Activated CD4-positive, alpha-beta T cell treated with anti-CD3 and anti-CD28 coated beads, Interleukin-2, Interleukin-4, amounts not matched to agents 100 ng/mL and 50 ng/mL, durations not matched to agents 16 hours and 8 hours (primary cell): ENCODE measurements around the gene NDUFB7.
"Not testable (repeated sequence)": the region's sequence is repeated elsewhere in the genome, so short reads cannot be mapped to it uniquely, and the experiment has no call there.

Experiments
- DNase-seq: peaks from one replicate; pipeline ENCODE4 v3.0.0-alpha.2; 2020; ENCODE audit warnings: low spot score

Gene NDUFB7

GRCh38 chr19:14571695-14572490, at the start of gene NDUFB7:
TSS of gene NDUFB7 (minus strand) at chr19:14572066. CDS start at chr19:14572000, 66 bp downstream.
- DNase-seq, result peak; percentile 96

GRCh38 chr19:14619404-14619803, 47.5 kb upstream of the NDUFB7 start:
- no peak for DNase-seq

GRCh38 chr19:14616407-14616806, 44.5 kb upstream of the NDUFB7 start:
- no peak for DNase-seq

GRCh38 chr19:14615623-14616022, 43.8 kb upstream of the NDUFB7 start:
- DNase-seq, result no peak

GRCh38 chr19:14614099-14614412, 42.2 kb upstream of the NDUFB7 start:
- no peak for DNase-seq

GRCh38 chr19:14613399-14614098, 41.7 kb upstream of the NDUFB7 start:
- DNase-seq, result not testable (repeated sequence)

- DNase-seq, result no peak
Measured at GRCh38 chr19:14612657-14613056, 40.8 kb upstream of the NDUFB7 start.

GRCh38 chr19:14612242-14612641, 40.4 kb upstream of the NDUFB7 start:
- not testable (repeated sequence) for DNase-seq

- DNase-seq, result no peak
Measured at GRCh38 chr19:14611051-14611450, 39.2 kb upstream of the NDUFB7 start.

GRCh38 chr19:14606627-14607026, 34.8 kb upstream of the NDUFB7 start:
- no peak for DNase-seq

GRCh38 chr19:14603990-14604387, 32.1 kb upstream of the NDUFB7 start:
- no peak for DNase-seq

GRCh38 chr19:14599548-14600147, 27.8 kb upstream of the NDUFB7 start:
- DNase-seq, result no peak

GRCh38 chr19:14595558-14595957, 23.7 kb upstream of the NDUFB7 start:
- no peak for DNase-seq

- peak; percentile 60 for DNase-seq
Measured at GRCh38 chr19:14589433-14589832, 17.6 kb upstream of the NDUFB7 start.

- DNase-seq, result peak; percentile 91
Measured at GRCh38 chr19:14585187-14585586, 13.3 kb upstream of the NDUFB7 start.

GRCh38 chr19:14584372-14584771, 12.5 kb upstream of the NDUFB7 start:
- DNase-seq, result not testable (repeated sequence)

- no peak for DNase-seq
Measured at GRCh38 chr19:14582894-14583340, 11.1 kb upstream of the NDUFB7 start, which contains the start of gene CLEC17A. TSS of gene CLEC17A (plus strand) at chr19:14583084. CDS start at chr19:14583161, 77 bp downstream.

- peak; percentile 15 for DNase-seq
Measured at GRCh38 chr19:14580623-14581237, 8.9 kb upstream of the NDUFB7 start.

- DNase-seq, result no peak
Measured at GRCh38 chr19:14577885-14578427, 6.1 kb upstream of the NDUFB7 start.

GRCh38 chr19:14577264-14577663, 5.4 kb upstream of the NDUFB7 start:
- no peak for DNase-seq

- no peak for DNase-seq
Measured at GRCh38 chr19:14576363-14576762, 4.5 kb upstream of the NDUFB7 start.

- DNase-seq, result no peak
Measured at GRCh38 chr19:14575428-14575980, 3.6 kb upstream of the NDUFB7 start.
